NCI-H2171 (cell line): Measurements from ENCODE around the gene CERS6.

Source experiments
- DNase-seq: peaks from one replicate; lab custom pipeline; 2025; lab: John Stamatoyannopoulos, UW

Gene CERS6

GRCh38 chr2:168568476-168569267, 112.6 kb downstream of the CERS6 start:
- DNase-seq: no peak

DNA sequence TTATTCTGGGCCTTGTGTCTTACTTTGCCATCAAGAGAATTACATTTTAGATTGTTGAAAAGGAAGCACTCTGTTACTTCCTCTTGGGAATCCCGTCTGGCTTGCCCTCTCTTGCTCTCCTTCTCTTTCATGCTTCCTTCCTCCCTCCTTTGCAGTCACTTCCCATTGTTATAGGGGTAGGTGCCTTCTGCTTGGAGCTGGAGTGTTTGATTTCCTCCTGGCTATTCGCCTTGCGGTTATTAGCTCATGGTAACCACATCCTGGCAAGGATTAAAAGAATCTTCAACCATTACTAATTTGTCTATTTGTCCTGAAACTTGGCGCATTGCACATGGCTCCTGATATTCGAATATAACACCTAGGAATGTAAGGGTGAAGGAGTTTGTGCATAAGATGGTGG, 115.0 kb downstream of the CERS6 start:
- DNase-seq: no peak

- DNase-seq: peak; percentile 17
Measured at GRCh38 chr2:168573128-168573903, 117.2 kb downstream of the CERS6 start.

DNA sequence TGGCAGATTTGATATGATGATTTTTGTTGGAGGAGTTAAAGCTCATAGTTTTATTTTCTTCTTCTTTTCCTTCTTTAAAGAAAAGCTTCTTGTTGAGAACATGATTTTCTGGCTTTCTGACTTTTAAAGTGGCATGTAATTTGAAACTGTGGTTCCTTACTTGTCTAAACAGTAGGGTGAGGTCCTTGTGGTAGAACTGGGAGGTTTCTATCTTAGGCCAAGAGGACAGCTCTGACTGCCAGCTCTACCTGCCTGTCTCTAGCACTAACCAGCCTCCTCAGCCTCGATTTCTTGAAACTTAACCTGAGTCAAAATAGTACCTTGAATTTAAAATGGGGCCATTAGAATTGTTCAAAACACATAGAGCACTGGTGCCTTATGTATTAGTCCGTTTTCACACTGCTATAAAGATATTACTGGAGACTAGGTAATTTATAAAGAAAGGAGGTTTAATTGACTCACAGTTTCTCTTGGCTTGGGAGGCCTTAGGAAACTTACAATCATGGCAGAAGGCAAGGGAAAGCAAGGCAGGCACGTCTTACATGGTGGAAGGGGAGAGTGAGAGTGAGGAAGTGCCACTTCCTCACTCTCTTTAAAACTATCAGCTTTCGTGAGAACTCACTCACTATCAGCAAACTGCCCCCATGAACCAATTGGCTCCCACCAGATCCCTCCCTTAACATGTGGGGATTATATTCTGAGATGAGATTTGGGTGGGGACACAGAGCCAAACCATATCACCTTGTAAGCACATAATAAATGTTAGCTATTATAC, 119.0 kb downstream of the CERS6 start:
- DNase-seq: no peak

- no peak for DNase-seq
Measured at GRCh38 chr2:168577885-168578284, 121.8 kb downstream of the CERS6 start.

DNA sequence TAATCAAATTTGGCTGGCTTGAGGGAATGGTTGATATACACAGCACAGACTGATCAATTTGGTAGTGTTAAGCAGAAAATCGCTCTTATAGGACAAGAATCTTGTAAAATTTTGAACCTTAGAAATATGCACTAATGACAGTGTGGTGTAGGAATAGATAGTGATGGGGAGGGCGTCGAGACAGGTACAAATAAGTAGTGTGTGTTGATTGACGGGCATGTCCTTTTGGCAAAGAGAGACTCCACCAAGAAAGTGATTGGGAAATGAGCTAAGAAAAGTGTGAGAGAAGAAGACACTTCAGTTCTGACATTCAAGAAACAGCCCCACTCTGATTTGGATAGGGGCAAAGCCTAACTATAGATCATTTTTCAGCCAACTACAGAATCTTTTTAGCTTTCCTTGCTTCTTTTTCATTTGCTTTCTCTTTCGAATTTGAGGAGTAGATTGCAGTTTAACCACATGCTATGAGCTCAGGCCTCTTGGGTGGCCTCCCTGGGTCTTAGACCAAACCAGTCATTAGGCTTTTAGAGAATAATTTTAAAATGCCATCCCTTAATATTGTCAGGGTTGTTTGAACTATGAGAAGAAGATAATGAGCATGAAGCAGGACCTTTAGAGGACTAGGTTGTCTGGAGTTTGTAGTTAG, 127.1 kb downstream of the CERS6 start:
- DNase-seq: no peak

DNA sequence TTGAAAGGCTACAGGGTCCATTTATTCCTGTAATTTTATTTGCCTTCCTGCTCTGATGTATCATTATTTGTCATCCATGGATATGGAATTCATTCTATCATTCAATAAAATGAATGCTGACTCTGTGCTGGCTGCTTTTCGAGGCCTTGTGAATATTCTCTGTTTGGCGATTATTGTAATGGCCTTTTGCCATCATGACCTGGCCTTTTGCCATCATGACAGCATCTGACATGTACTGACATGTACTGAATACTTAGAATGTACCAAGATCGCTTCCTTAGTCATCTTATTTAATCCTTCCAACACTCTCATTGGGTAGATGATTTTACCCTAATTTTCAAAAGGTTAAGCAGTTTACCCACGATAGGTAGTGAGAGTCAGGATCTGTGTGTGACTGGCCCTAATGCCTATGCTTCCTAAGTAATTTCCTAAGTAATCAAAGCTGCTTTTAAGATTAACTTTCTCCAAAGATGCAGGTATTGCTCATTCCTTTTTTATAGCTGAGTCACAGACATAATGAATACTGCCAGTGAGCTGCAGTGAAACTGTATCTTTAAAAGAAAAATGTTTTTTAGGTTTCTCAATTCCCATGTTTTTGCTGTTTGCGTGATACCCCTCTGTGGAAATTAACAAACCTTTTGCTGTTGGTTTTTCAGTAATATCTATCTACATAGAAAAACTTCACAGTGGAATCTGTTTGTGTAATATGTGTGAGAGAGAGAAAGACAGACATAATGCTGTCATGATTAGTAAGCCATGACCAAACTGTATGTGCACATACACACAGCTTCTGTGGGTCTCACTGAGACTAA, 127.8 kb downstream of the CERS6 start:
- DNase-seq: no peak

DNA sequence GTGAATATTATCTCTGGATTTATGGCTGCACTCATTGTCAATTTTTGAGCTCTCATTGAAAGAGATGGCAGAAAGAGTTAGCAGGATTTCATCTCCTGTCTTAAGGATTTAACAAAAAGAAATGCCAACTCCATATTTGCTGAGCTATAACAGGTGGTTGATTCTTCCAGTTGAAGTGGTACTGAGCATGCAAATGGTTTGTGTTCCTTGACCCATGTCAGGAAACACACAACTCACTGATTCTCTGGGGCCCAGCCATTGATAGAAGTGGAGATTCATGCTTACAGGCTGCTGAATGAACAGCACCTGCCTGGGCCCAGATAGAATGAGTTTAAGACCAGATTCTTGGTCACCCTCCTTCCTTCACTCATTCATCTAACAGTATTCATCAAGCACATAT, 128.8 kb downstream of the CERS6 start:
- DNase-seq: no peak

DNA sequence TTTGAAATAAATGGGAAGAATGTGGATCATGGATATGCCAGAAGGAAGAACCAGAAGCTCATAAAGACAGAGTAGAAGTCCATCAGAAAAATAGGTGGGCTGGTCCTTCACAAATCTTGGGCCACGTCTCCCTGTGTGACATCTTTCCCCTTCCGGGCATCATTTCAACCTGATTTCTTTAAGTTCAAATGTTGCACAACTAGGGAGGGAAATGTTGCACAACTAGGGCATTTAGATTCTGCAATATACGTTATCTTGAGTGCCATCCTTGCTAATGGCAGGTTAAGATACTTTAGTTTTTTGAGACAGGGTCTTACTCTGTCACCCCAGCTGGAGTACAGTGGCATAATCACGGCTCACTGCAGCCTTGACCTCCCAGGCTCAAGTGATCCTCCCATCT, 129.6 kb downstream of the CERS6 start:
- no peak for DNase-seq

DNA sequence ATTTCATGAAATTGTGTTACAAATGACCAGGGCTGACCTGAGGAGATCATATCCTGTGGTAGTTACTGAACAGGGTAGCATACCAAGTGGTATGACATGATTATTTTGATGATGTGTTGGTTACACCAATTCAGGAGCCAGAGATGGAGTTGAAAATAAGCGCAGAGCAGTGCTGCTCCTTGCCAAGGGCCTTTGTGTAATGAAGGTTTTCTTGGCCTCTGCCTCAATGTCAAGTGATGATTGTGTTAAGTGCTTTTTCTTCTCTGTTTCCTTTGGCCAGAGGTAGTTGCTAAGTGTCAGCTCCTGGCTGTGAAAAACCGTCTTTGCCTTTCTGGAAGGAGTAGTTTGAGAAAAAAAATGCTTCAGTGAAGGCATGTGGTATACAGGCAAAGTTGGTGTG, 131.2 kb downstream of the CERS6 start:
- DNase-seq: no peak

GRCh38 chr2:168589236-168590211, 133.5 kb downstream of the CERS6 start:
- DNase-seq: no peak

GRCh38 chr2:168592181-168592831, 136.2 kb downstream of the CERS6 start:
- DNase-seq: no peak

GRCh38 chr2:168593713-168594112, 137.6 kb downstream of the CERS6 start:
- DNase-seq: no peak

DNA sequence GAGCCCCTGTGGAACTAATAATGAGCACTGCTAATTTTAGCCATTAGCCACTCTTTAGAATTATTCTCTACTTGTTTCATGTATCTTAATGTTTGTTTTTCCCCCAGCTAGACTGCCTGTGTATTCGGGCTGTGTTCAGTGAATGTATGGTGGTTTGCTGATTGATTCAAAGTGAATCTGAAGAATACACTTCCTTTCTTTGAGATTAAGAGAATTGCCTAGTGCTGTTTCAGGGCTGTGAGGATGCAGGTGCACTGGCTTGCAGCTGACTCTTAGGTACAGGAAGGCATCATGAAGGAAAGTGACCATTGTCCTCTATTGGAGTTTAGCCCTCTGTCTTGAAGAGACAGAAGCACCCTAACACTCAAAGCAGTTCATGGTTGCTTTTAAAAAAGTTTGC, 138.7 kb downstream of the CERS6 start:
- DNase-seq: no peak

DNA sequence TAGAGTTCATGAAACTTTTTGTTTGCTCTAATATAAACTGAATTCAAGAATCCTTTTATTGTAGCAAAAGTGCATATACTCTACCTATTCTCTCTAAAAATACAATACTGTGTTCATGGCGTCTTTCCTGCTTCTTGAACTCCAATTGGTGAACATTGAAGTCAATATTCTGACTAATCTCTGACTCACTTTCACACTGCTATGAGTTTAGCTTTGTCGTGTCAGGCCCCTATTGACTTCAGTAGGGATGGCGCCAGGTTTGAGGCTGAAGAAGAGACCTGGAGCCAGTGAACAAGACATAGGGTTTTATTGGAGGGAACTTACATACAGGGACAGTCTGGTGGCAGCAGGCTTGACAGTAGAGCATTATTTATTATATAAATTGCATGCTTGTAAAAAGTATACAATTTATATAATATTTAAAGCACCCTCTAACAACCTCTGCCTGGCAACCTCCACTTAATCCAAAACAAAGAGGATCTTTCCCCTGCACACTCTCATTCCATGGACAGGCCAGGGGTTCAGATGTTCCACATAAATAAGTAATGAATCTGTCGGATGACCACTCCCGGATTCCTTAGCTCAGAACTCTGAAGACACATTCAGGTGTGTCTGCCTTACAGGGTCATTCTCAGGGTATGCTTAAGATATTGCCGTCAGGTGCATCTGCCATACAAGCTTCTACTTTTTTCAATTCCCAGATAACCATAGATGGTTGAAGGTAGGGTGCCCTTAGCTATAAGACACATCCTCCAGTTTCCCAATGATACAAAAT, 141.0 kb downstream of the CERS6 start:
- no peak for DNase-seq

GRCh38 chr2:168599738-168600137, 143.7 kb downstream of the CERS6 start:
- no peak for DNase-seq

DNA sequence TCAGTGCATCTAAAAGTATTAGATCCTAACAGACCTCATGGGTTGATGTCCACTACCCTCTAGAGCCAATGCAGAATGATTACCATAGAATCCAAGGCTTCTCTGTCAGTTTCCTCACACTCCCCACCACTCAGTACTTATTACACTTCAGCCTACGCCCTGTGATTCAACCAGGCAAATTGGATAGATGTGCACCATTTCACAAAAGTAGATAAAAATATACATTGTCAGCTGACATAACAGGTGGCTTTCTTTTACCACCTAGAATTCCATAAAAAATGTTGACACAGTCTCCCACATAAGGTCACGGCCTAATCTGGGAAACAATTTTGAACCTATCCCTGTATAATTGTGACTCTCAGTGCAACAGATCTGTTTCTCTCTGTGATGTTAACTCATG, 144.9 kb downstream of the CERS6 start:
- no peak for DNase-seq

DNA sequence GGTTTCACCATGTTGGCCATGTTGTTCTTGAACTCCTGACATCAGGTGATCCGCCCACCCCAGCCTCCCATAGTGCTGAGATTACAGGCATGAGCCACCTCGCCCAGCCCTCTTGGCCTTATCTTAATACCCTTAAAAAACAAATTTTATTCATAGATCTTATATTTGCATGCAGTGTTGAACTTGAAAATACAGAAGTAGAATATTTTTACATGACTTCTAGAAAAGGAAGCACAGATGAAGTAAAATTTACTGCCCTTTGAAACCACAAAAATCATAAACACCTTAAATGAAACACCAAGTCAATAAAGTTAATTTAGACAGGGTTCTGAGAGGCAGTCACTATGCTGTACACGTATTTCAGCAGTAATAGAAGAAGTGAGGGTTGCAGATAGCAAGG, 145.7 kb downstream of the CERS6 start:
- DNase-seq: no peak

- DNase-seq: no peak
Measured at GRCh38 chr2:168602379-168602778, 146.3 kb downstream of the CERS6 start.
